Measurements from ENCODE around the gene NLRX1.
"Not testable (repeated sequence)": the region's sequence is repeated elsewhere in the genome, so short reads cannot be mapped to it uniquely, and the experiment has no call there.

Gene NLRX1

GRCh38 chr11:119181677-119182412, 13.3 kb downstream of the NLRX1 start:
- Histone ChIP-seq H4K8ac (ENCODE audit: low read depth, low read length) (no peak overlapping the region), H3K27ac (ENCODE audit: low read depth, low read length) (no peak overlapping the region), H3K18ac (ENCODE audit: low read length) (no peak overlapping the region), H3K79me2 (ENCODE audit: control insufficient read depth, insufficient read depth, low read length) (no peaks in the 10 kb centered on the region), H3K56ac (ENCODE audit: low read length) (no peak overlapping the region), H3K9ac (ENCODE audit: low read length) (no peak overlapping the region), H3K36me3 (ENCODE audit: control insufficient read depth, insufficient read depth, low read length) (no peaks in the 10 kb centered on the region), H3K27me3 (ENCODE audit: insufficient read depth, low read length, poor library complexity) (no peaks in the 10 kb centered on the region), H3K23ac (ENCODE audit: low read length) (no peak overlapping the region), H2AK5ac (ENCODE audit: low read length) (no peak overlapping the region), H2BK15ac (replicated peaks; ENCODE audit: low read depth) (no peak overlapping the region), H4K5ac (ENCODE audit: low read length) (no peak overlapping the region), H2BK120ac (ENCODE audit: low read depth, low read length) (no peak overlapping the region), H3K79me1 (ENCODE audit: low read length) (no peaks in the 10 kb centered on the region), H3K4ac (ENCODE audit: low read depth, low read length) (no peak overlapping the region), H3K4me3 (ENCODE audit: low read length) (no peak overlapping the region), H2BK5ac (ENCODE audit: low read length) (no peak overlapping the region), H3K4me1 (ENCODE audit: control insufficient read depth, low read depth, low read length) (no peaks in the 10 kb centered on the region), H3K4me2 (ENCODE audit: low read length) (no peak overlapping the region)
- no peak for DNase-seq
- WGBS (ENCODE audit: extremely low coverage, insufficient coverage, low lambda C conversion rate): no CpG with 5 or more reads among the region's 17 CpGs

- not testable (repeated sequence) for H3K23ac ChIP-seq (ENCODE audit: low read length); H3K4me2 ChIP-seq (ENCODE audit: low read length)
These were observed 15.9 kb downstream of the NLRX1 start for GRCh38 chr11:119184399-119184798.

GRCh38 chr11:119185981-119186634, 17.6 kb downstream of the NLRX1 start:
- no peak overlapping the region for H4K8ac ChIP-seq (ENCODE audit: low read depth, low read length)
- H2BK5ac ChIP-seq (ENCODE audit: low read length): no peak overlapping the region
- no peak overlapping the region for H3K4ac ChIP-seq (ENCODE audit: low read depth, low read length)
- no peak overlapping the region for H2BK120ac ChIP-seq (ENCODE audit: low read depth, low read length)
- H3K27ac ChIP-seq (ENCODE audit: low read depth, low read length): no peak overlapping the region
- H2AK5ac ChIP-seq (ENCODE audit: low read length): no peak overlapping the region
- no peak overlapping the region for H3K23ac ChIP-seq (ENCODE audit: low read length)
- H3K4me3 ChIP-seq (ENCODE audit: low read length): no peak overlapping the region
- H3K4me1 ChIP-seq (ENCODE audit: control insufficient read depth, low read depth, low read length): no peaks in the 10 kb centered on the region
- H3K79me2 ChIP-seq (ENCODE audit: control insufficient read depth, insufficient read depth, low read length): no peaks in the 10 kb centered on the region
- no peaks in the 10 kb centered on the region for H3K36me3 ChIP-seq (ENCODE audit: control insufficient read depth, insufficient read depth, low read length)
- H3K79me1 ChIP-seq (ENCODE audit: low read length): no peaks in the 10 kb centered on the region
- H2BK15ac ChIP-seq (replicated peaks; ENCODE audit: low read depth): no peak overlapping the region
- no peak overlapping the region for H3K18ac ChIP-seq (ENCODE audit: low read length)
- no CpG with 5 or more reads among the region's 15 CpGs for WGBS (ENCODE audit: extremely low coverage, insufficient coverage, low lambda C conversion rate)
- DNase-seq: no peak
- H3K27me3 ChIP-seq (ENCODE audit: insufficient read depth, low read length, poor library complexity): no peaks in the 10 kb centered on the region
- no peak overlapping the region for H3K56ac ChIP-seq (ENCODE audit: low read length)
- no peak overlapping the region for H3K4me2 ChIP-seq (ENCODE audit: low read length)
- H3K9ac ChIP-seq (ENCODE audit: low read length): no peak overlapping the region
- H4K5ac ChIP-seq (ENCODE audit: low read length): no peak overlapping the region

More at GRCh38 chr11:119184399-119184798, 15.9 kb downstream of the NLRX1 start:
- DNase-seq; H2AK5ac ChIP-seq (ENCODE audit: low read length); H3K27ac ChIP-seq (ENCODE audit: low read depth, low read length); H3K4me3 ChIP-seq (ENCODE audit: low read length); H4K8ac ChIP-seq (ENCODE audit: low read depth, low read length); H3K9ac ChIP-seq (ENCODE audit: low read length); H3K18ac ChIP-seq (ENCODE audit: low read length); H3K27me3 ChIP-seq (ENCODE audit: insufficient read depth, low read length, poor library complexity); H3K4me1 ChIP-seq (ENCODE audit: control insufficient read depth, low read depth, low read length); H2BK15ac ChIP-seq (replicated peaks; ENCODE audit: low read depth); H3K79me2 ChIP-seq (ENCODE audit: control insufficient read depth, insufficient read depth, low read length); H3K4ac ChIP-seq (ENCODE audit: low read depth, low read length); H2BK5ac ChIP-seq (ENCODE audit: low read length); H3K79me1 ChIP-seq (ENCODE audit: low read length); H2BK120ac ChIP-seq (ENCODE audit: low read depth, low read length); H4K5ac ChIP-seq (ENCODE audit: low read length); H3K36me3 ChIP-seq (ENCODE audit: control insufficient read depth, insufficient read depth, low read length); H3K56ac ChIP-seq (ENCODE audit: low read length): not testable (repeated sequence)
- WGBS (ENCODE audit: extremely low coverage, insufficient coverage, low lambda C conversion rate): no CpG with 5 or more reads among the region's 9 CpGs

- H2BK15ac ChIP-seq (replicated peaks; ENCODE audit: low read depth): no peak overlapping the region
- no peaks in the 10 kb centered on the region for H3K36me3 ChIP-seq (ENCODE audit: control insufficient read depth, insufficient read depth, low read length)
- H4K5ac ChIP-seq (ENCODE audit: low read length): no peak overlapping the region
- H2BK5ac ChIP-seq (ENCODE audit: low read length): no peak overlapping the region
- no peak overlapping the region for H3K4me2 ChIP-seq (ENCODE audit: low read length)
- H3K79me1 ChIP-seq (ENCODE audit: low read length): no peaks in the 10 kb centered on the region
- H3K4me1 ChIP-seq (ENCODE audit: control insufficient read depth, low read depth, low read length): no peaks in the 10 kb centered on the region
- no peak overlapping the region for H2BK120ac ChIP-seq (ENCODE audit: low read depth, low read length)
- no peak overlapping the region for H3K27ac ChIP-seq (ENCODE audit: low read depth, low read length)
- H3K79me2 ChIP-seq (ENCODE audit: control insufficient read depth, insufficient read depth, low read length): no peaks in the 10 kb centered on the region
- no peak overlapping the region for H3K18ac ChIP-seq (ENCODE audit: low read length)
- no peak overlapping the region for H3K4ac ChIP-seq (ENCODE audit: low read depth, low read length)
- no peak overlapping the region for H3K56ac ChIP-seq (ENCODE audit: low read length)
- H4K8ac ChIP-seq (ENCODE audit: low read depth, low read length): no peak overlapping the region
- H2AK5ac ChIP-seq (ENCODE audit: low read length): no peak overlapping the region
- H3K27me3 ChIP-seq (ENCODE audit: insufficient read depth, low read length, poor library complexity): no peaks in the 10 kb centered on the region
- no peak overlapping the region for H3K23ac ChIP-seq (ENCODE audit: low read length)
- H3K9ac ChIP-seq (ENCODE audit: low read length): no peak overlapping the region
- no peak overlapping the region for H3K4me3 ChIP-seq (ENCODE audit: low read length)
- no CpG with 5 or more reads among the region's 21 CpGs for WGBS (ENCODE audit: extremely low coverage, insufficient coverage, low lambda C conversion rate)
- no peak for DNase-seq
These were observed 18.8 kb downstream of the NLRX1 start for GRCh38 chr11:119187123-119187892.

DNA sequence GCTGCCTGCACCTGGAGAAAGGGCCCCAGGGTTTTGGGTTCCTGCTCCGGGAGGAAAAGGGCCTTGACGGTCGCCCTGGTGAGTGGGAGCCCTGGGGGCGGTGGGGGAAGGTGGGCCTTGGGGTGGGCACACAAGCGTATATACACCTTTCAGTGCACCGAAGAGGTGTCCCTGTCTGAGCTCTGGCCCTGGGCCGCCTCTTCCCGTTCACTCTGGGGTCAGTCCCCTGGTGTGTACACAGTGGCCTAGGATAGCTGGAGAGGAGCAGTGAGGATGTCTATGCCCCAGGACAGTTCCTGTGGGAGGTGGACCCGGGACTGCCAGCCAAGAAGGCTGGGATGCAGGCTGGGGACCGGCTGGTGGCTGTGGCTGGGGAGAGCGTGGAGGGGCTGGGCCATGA, 19.5 kb downstream of the NLRX1 start:
- no peaks in the 10 kb centered on the region for H3K27me3 ChIP-seq (ENCODE audit: insufficient read depth, low read length, poor library complexity)
- H3K23ac ChIP-seq (ENCODE audit: low read length): no peak overlapping the region
- H2BK120ac ChIP-seq (ENCODE audit: low read depth, low read length): no peak overlapping the region
- no peak overlapping the region for H3K9ac ChIP-seq (ENCODE audit: low read length)
- no peak overlapping the region for H3K4ac ChIP-seq (ENCODE audit: low read depth, low read length)
- no peak overlapping the region for H2BK15ac ChIP-seq (replicated peaks; ENCODE audit: low read depth)
- H3K79me2 ChIP-seq (ENCODE audit: control insufficient read depth, insufficient read depth, low read length): no peaks in the 10 kb centered on the region
- H3K18ac ChIP-seq (ENCODE audit: low read length): no peak overlapping the region
- H3K56ac ChIP-seq (ENCODE audit: low read length): no peak overlapping the region
- WGBS (ENCODE audit: extremely low coverage, insufficient coverage, low lambda C conversion rate): no CpG with 5 or more reads among the region's 11 CpGs
- H2BK5ac ChIP-seq (ENCODE audit: low read length): no peak overlapping the region
- no peak overlapping the region for H2AK5ac ChIP-seq (ENCODE audit: low read length)
- no peak overlapping the region for H4K5ac ChIP-seq (ENCODE audit: low read length)
- H3K4me2 ChIP-seq (ENCODE audit: low read length): no peak overlapping the region
- H3K79me1 ChIP-seq (ENCODE audit: low read length): no peaks in the 10 kb centered on the region
- H4K8ac ChIP-seq (ENCODE audit: low read depth, low read length): no peak overlapping the region
- no peak overlapping the region for H3K4me3 ChIP-seq (ENCODE audit: low read length)
- no peaks in the 10 kb centered on the region for H3K36me3 ChIP-seq (ENCODE audit: control insufficient read depth, insufficient read depth, low read length)
- H3K27ac ChIP-seq (ENCODE audit: low read depth, low read length): no peak overlapping the region
- H3K4me1 ChIP-seq (ENCODE audit: control insufficient read depth, low read depth, low read length): no peaks in the 10 kb centered on the region
- DNase-seq: no peak
